Measurements from ENCODE around the gene CDK14. TPM values are rescaled to one million over a fixed set of nuclear protein-coding genes. Genes with fewer than 3 reads are reported as not detected.
A peak's percentile ranks its signal among the peaks of the same experiment; 100 is the strongest.

CDK14 gene
- total RNA-seq, 1 donor, result 41.0 TPM

DNA sequence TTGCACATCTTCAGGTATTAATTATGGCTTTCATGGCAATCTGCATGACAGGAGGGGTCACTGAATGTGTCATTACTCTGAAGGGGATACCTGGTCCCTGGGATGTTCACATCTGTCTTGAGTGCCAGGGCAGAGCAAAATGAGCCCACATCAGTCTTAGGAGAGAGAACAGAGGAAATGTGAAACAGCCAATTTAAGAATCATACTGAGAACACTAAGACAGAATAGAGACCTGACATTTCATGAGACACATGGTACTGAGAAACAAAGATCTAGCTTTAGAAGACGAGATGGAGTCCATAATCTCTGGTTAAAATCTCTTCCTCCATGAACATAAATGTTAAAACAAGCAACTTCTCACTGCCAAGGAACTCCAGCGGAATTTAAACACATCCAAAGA lies 634.0 kb downstream of the CDK14 start:
- TF ChIP-seq, protein P1, sequence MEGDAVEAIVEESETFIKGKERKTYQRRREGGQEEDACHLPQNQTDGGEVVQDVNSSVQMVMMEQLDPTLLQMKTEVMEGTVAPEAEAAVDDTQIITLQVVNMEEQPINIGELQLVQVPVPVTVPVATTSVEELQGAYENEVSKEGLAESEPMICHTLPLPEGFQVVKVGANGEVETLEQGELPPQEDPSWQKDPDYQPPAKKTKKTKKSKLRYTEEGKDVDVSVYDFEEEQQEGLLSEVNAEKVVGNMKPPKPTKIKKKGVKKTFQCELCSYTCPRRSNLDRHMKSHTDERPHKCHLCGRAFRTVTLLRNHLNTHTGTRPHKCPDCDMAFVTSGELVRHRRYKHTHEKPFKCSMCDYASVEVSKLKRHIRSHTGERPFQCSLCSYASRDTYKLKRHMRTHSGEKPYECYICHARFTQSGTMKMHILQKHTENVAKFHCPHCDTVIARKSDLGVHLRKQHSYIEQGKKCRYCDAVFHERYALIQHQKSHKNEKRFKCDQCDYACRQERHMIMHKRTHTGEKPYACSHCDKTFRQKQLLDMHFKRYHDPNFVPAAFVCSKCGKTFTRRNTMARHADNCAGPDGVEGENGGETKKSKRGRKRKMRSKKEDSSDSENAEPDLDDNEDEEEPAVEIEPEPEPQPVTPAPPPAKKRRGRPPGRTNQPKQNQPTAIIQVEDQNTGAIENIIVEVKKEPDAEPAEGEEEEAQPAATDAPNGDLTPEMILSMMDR (IDR thresholded peaks at IDR 0.05; ENCODE audit: insufficient read depth, low read depth, low read length), result no peak
- no peak overlapping the region for H3K4me3 ChIP-seq (ENCODE audit: low read depth, low read length)
- no peak for DNase-seq (ENCODE audit: low read depth)

DNA sequence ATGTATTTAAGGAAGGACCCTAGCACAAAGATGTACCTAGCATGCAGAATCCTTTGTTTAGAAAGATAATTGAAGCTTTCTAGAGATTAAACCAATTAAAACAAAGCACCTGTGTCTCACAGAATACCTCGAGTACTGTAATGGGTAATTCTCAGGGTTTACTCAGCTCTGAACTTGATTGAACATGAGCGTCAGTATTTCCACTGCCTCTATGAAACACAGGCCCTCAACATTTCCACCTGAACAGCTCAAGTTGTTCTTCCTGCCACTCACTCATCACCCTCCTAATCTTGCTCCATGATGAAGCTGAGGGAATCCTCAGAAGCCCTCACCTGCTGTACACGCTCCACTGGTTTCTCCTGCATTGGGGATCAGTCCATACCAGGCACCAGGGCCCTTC lies 634.4 kb downstream of the CDK14 start:
- H3K4me3 ChIP-seq (ENCODE audit: low read depth, low read length), result no peak overlapping the region
- TF ChIP-seq, protein P1 (IDR thresholded peaks at IDR 0.05; ENCODE audit: insufficient read depth, low read depth, low read length), result no peak
- no peak for DNase-seq (ENCODE audit: low read depth)

DNA sequence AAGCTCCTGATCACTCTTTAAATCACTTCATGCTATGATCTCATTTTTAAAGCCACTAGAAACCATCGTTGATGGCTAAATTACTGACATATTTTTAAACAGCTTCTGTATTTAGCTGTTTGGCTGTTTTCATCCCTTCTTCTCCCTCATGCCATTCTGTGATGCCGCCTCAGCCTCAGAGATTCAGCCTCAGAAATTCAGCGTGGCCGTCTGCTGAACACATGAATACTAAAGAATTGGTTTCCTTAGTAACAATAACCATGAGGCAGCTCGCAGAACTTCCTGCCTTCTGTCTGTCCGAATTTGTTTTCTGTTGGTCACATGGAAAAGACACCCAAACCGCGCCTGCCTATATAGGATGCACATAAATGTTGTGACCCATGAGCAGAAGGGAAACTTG lies 637.1 kb downstream of the CDK14 start:
- H3K4me3 ChIP-seq (ENCODE audit: low read depth, low read length), result no peak overlapping the region
- TF ChIP-seq, protein P1 (IDR thresholded peaks at IDR 0.05; ENCODE audit: insufficient read depth, low read depth, low read length), result no peak
- no peak for DNase-seq (ENCODE audit: low read depth)

DNA sequence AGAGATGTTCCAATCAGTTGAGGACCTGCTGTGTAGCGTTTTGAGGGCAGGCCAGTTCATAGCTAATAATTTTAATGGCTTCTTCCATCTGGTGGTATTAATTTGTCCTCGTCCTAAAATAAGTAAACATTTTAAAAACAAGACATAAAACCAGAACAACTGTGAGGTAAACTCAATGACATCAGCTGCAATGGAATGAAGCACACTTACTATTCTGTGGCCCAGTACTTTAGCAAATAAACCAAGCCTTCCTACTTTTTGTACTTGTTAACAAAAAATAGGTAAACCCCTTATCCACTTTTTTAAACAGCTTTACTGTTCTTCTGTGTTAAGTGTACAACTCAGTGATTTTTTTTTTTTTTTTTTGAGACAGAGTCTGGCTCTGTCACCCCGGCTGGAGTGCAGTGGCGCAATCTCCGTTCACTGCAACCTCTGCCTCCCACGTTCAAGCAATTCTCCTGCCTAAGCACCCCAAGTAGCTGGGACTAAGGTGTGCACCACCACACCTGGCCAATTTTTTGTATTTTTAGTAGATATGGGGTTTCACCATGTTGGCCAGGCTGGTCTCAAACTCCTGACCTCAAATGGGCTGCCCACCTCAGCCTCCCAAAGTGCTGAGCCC lies 639.2 kb downstream of the CDK14 start:
- TF ChIP-seq, protein P1 (IDR thresholded peaks at IDR 0.05; ENCODE audit: insufficient read depth, low read depth, low read length), result no peak
- DNase-seq (ENCODE audit: low read depth), result peak; percentile 73
- H3K4me3 ChIP-seq (ENCODE audit: low read depth, low read length), result no peak overlapping the region

DNA sequence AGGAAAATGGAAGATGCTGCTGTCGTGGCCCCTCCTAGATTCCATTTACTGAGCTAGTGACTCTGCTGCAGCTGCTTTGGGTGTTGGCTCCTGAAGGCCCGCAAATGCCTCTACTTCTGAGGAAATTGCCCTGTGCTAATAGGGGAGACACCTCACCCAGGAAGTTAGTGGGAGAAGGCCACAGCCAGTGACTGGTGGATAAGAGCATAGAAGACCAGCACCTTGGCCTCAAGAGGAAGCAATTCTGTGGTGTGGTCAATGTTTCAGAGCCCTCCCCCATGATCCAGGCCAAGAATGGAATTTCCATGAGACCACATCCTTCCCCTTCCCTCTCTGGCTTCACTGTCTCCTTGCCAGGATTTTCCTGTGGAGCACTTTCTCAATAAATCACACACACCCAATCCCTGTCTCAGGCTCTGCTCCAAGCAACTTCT lies 643.1 kb downstream of the CDK14 start:
- TF ChIP-seq, protein P1 (IDR thresholded peaks at IDR 0.05; ENCODE audit: insufficient read depth, low read depth, low read length), result no peak
- H3K4me3 ChIP-seq (ENCODE audit: low read depth, low read length), result no peak overlapping the region
- DNase-seq (ENCODE audit: low read depth), result peak; percentile 88

DNA sequence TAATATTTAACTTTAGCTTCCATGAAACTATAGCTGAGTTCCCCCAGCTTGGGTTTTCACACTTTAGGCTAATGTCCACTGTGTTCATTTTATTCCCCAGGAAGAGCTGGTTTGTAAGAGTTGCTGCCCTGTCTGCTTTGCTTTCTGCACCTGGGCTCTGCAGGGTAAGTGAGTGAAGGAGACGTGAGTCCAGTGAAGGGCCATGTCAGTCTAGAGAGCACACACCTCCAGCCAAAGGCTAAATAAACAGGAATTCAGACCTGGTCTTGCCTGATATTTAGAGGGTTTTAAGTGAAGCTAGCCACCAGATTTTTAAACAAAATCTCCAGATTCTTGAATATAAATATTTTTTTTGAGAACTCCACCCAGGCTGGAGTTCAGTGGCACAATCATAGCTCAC lies 643.7 kb downstream of the CDK14 start:
- TF ChIP-seq, protein P1 (IDR thresholded peaks at IDR 0.05; ENCODE audit: insufficient read depth, low read depth, low read length), result no peak
- DNase-seq (ENCODE audit: low read depth), result no peak
- no peak overlapping the region for H3K4me3 ChIP-seq (ENCODE audit: low read depth, low read length)

DNA sequence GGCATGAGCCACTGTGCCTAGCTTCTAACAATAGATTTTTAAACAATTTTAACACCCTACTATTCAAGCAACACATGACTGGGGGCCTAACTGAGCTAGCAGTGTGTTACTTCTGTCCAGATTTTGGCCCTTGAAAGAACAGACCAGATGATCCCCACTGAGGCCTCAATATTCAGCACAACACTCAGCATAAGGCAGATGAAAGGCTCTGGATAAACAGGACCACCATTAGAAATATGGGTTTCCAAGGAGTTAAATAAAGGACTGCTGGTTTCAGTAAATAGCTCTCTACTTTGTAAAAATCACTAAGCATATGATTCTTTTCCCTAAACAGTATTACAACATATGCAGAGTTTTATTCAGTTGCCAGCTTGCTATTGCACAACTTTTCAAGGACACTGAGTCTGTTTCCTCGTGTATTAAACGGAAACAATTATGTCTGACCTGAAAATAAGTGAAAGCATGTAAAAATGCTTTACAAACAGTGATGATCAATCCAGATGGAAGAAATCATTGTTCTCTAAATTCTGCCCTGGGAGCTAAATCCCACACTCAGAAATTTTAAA lies 644.3 kb downstream of the CDK14 start:
- no peak overlapping the region for H3K4me3 ChIP-seq (ENCODE audit: low read depth, low read length)
- peak; percentile 83 for DNase-seq (ENCODE audit: low read depth)
- TF ChIP-seq, protein P1 (IDR thresholded peaks at IDR 0.05; ENCODE audit: insufficient read depth, low read depth, low read length), result no peak
